ENCODE data around the gene C18orf63.

DNA sequence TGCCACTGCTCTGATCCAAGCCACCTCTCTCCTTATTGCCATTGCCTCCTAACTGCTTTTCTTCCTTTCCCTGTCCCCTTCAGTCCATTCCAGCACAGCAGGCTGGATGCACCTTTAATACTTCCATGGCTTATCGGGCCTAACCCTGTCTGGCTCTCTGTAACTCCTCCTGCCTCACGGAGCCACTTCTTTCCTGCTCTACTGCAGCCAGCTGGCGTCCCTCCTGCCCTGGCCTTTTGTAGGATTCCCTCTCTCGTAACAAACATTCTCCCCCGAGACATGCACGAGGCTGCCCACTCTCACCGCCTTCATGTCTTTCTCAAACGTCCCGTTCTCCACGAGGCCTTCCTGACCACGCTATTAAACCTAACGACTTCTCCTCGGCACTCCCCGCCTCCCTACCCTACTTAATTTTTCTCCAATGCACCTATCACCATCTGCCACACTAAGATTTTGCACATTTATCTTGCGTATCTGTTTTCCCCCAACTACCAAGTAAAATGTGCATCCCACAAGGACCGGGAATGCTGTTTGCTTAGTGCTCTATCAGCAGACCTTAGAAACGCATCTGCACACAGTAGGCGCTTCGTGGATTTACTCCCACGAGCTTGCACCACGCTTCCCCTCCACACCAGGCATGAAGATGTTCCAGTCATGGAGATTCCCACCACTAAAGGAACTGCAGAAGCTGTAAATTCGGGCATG lies 728 bp upstream of the C18orf63 start:
- TF ChIP-seq, protein P1, sequence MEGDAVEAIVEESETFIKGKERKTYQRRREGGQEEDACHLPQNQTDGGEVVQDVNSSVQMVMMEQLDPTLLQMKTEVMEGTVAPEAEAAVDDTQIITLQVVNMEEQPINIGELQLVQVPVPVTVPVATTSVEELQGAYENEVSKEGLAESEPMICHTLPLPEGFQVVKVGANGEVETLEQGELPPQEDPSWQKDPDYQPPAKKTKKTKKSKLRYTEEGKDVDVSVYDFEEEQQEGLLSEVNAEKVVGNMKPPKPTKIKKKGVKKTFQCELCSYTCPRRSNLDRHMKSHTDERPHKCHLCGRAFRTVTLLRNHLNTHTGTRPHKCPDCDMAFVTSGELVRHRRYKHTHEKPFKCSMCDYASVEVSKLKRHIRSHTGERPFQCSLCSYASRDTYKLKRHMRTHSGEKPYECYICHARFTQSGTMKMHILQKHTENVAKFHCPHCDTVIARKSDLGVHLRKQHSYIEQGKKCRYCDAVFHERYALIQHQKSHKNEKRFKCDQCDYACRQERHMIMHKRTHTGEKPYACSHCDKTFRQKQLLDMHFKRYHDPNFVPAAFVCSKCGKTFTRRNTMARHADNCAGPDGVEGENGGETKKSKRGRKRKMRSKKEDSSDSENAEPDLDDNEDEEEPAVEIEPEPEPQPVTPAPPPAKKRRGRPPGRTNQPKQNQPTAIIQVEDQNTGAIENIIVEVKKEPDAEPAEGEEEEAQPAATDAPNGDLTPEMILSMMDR (conservative IDR thresholded peaks at IDR 0.05; ENCODE audit: low read depth, low read length): no peak
- TF ChIP-seq EZH2 (IDR thresholded peaks at IDR 0.05; ENCODE audit: borderline replicate concordance, low read depth, low read length, poor library complexity, severe bottlenecking): no peak
